Neural cell (in vitro differentiated cells): ENCODE measurements around the gene SPOCD1. TPM values are rescaled to one million over a fixed set of nuclear protein-coding genes. Genes with fewer than 3 reads are reported as not detected.

Source experiments
- H2AFZ ChIP-seq: fragments of 200-600, 300-800 bp; sonication (generic), shearing (Covaris generic); 2 replicates; pipeline ENCODE4 v1.6.0; 2014; ENCODE audit warnings: low read depth, mild to moderate bottlenecking, antibody characterized with exemption, low read length, moderate library complexity
- H3F3A ChIP-seq: fragments of 200-600 bp; shearing (Covaris generic); 2 replicates; pipeline ENCODE4 v1.6.1; 2016; ENCODE audit warnings: mild to moderate bottlenecking, moderate library complexity, mixed read lengths, antibody characterized with exemption, low read length; ENCODE audit not compliant: insufficient read depth, poor library complexity, severe bottlenecking
- H3K27ac ChIP-seq: fragments of 200-600, 300-800 bp; sonication (generic), shearing (Covaris generic); 2 replicates; pipeline ENCODE4 v1.5.1; 2014; ENCODE audit warnings: mild to moderate bottlenecking, low read length, moderate library complexity
- H3K27me3 ChIP-seq: fragments of 300-800, 200-600 bp; sonication (generic), shearing (Covaris generic); 2 replicates; pipeline ENCODE4 v1.6.0; 2014; ENCODE audit warnings: mild to moderate bottlenecking, low read depth, low read length, moderate library complexity; ENCODE audit not compliant: insufficient read depth
- H3K36me3 ChIP-seq: fragments of 300-800, 200-600 bp; sonication (generic), shearing (Covaris generic); 2 replicates; pipeline ENCODE4 v1.5.1; 2014; ENCODE audit warnings: mild to moderate bottlenecking, antibody characterized with exemption, low read length, moderate library complexity; ENCODE audit not compliant: insufficient read depth
- H3K4me2 ChIP-seq: fragments of 300-800, 200-600 bp; sonication (generic), shearing (Covaris generic); 2 replicates; pipeline ENCODE4 v1.6.0; 2014; ENCODE audit warnings: mild to moderate bottlenecking, low read length
- H3K4me3 ChIP-seq: fragments of 300-800, 200-600 bp; sonication (generic), shearing (Covaris generic); 2 replicates; pipeline ENCODE4 v1.5.1; 2014; ENCODE audit warnings: mild to moderate bottlenecking, low read length, moderate library complexity
- H3K79me2 ChIP-seq: fragments of 200-600 bp; shearing (Covaris generic); replicated peaks from 2 replicates; pipeline ENCODE4 v1.6.0; 2014; ENCODE audit warnings: mild to moderate bottlenecking, low read length, moderate library complexity; ENCODE audit not compliant: insufficient read depth
- H3K9ac ChIP-seq: fragments of 300-800, 200-600 bp; sonication (generic), shearing (Covaris generic); 2 replicates; pipeline ENCODE4 v1.6.1; 2016; ENCODE audit warnings: mild to moderate bottlenecking, low read length, mixed read lengths
- H3K9me2 ChIP-seq: fragments of 200-600 bp; shearing (Covaris generic); 2 replicates; pipeline ENCODE4 v1.6.1; 2016; ENCODE audit warnings: mild to moderate bottlenecking, low read length, mixed read lengths; ENCODE audit not compliant: insufficient read depth
- H3K9me3 ChIP-seq: fragments of 200-600, 300-800 bp; sonication (generic), shearing (Covaris generic); 2 replicates; pipeline ENCODE4 v1.6.1; 2016; ENCODE audit warnings: mild to moderate bottlenecking, mixed run types, low read length, moderate library complexity, mixed read lengths
- H4K20me1 ChIP-seq: fragments of 200-600 bp; shearing (Covaris generic); 2 replicates; pipeline ENCODE4 v1.6.1; 2016; ENCODE audit warnings: mild to moderate bottlenecking, mixed run types; ENCODE audit not compliant: insufficient read depth
- CTCF ChIP-seq: fragments of 450-650 bp; IDR thresholded peaks from 2 replicates; pipeline ENCODE4 v1.5.1; 2014; ENCODE audit warnings: antibody characterized with exemption, mild to moderate bottlenecking, moderate library complexity; ENCODE audit not compliant: poor library complexity, severe bottlenecking
- EP300 ChIP-seq: fragments of 450-650 bp; conservative IDR thresholded peaks from 2 replicates; pipeline ENCODE4 v1.6.1; 2014; ENCODE audit warnings: antibody characterized with exemption, mild to moderate bottlenecking, moderate library complexity; ENCODE audit not compliant: poor library complexity, severe bottlenecking
- EZH2 ChIP-seq: fragments of 200-600, 300-800 bp; shearing (Covaris generic), sonication (generic); IDR thresholded peaks from 2 replicates; pipeline ENCODE4 v1.6.1; 2014; ENCODE audit warnings: antibody characterized with exemption, low read length, borderline replicate concordance, mild to moderate bottlenecking; ENCODE audit not compliant: insufficient read depth, poor library complexity, severe bottlenecking
- MXI1 ChIP-seq: fragments of 450-650 bp; conservative IDR thresholded peaks from 2 replicates; pipeline ENCODE4 v1.6.1; 2014; ENCODE audit warnings: antibody characterized with exemption, mild to moderate bottlenecking; ENCODE audit not compliant: poor library complexity, severe bottlenecking
- POLR2AphosphoS5 ChIP-seq: IDR thresholded peaks from 2 replicates; pipeline ENCODE4 v1.6.1; 2012
- RAD21 ChIP-seq: fragments of 450-650 bp; conservative IDR thresholded peaks from 2 replicates; pipeline ENCODE4 v1.6.1; 2014; ENCODE audit warnings: antibody characterized with exemption, mild to moderate bottlenecking, moderate library complexity
- REST ChIP-seq: IDR thresholded peaks from 2 replicates; pipeline ENCODE4 v1.6.1; 2012; ENCODE audit warnings: borderline replicate concordance
- SMC3 ChIP-seq: fragments of 450-650 bp; conservative IDR thresholded peaks from 2 replicates; pipeline ENCODE4 v1.6.1; 2014; ENCODE audit warnings: antibody characterized with exemption, mild to moderate bottlenecking, moderate library complexity; ENCODE audit not compliant: poor library complexity
- TAF1 ChIP-seq: IDR thresholded peaks from 2 replicates; pipeline ENCODE4 v1.6.1; 2012; ENCODE audit warnings: low read depth
- polyA plus RNA-seq: library from polyadenylated mRNA; depleted of rRNA; stranded (reverse); fragments of >200 nt; gene quantifications from 2 replicates; pipeline ENCODE4 v1.2.3, GENCODE V29; 2014

SPOCD1 gene
- polyA plus RNA-seq, 1 donor from 2014 or later = not detected

- Histone ChIP-seq H3K27ac (no peak overlapping the region), H3K36me3 (no peaks in the 10 kb centered on the region), H3K27me3 (no peaks in the 10 kb centered on the region), H3K9ac (no peak overlapping the region), H2AFZ (no peak overlapping the region), H3K4me3 (no peak overlapping the region), H3K9me2 (no peaks in the 10 kb centered on the region), H3K9me3 (no peaks in the 10 kb centered on the region), H4K20me1 (no peaks in the 10 kb centered on the region), H3F3A (no peaks in the 10 kb centered on the region), H3K4me2 (no peak overlapping the region), H3K79me2 (no peaks in the 10 kb centered on the region)
- no peak for TF ChIP-seq RAD21
- TF ChIP-seq TAF1 = no peak
- no peak for TF ChIP-seq CTCF
- no peak for TF ChIP-seq EP300
- TF ChIP-seq REST = no peak
- TF ChIP-seq POLR2AphosphoS5 = no peak
- TF ChIP-seq MXI1 = no peak
- TF ChIP-seq SMC3 = no peak
- no peak for TF ChIP-seq EZH2
These were observed 546 bp downstream of the SPOCD1 start for GRCh38 chr1:31815307-31815645.

GRCh38 chr1:31814631-31815306 is 1.1 kb downstream of the SPOCD1 start:
- Histone ChIP-seq H4K20me1 (no peaks in the 10 kb centered on the region), H3F3A (no peaks in the 10 kb centered on the region), H3K4me3 (no peak overlapping the region), H2AFZ (no peak overlapping the region), H3K4me2 (no peak overlapping the region), H3K79me2 (no peaks in the 10 kb centered on the region), H3K27me3 (no peaks in the 10 kb centered on the region), H3K36me3 (no peaks in the 10 kb centered on the region), H3K9ac (no peak overlapping the region), H3K27ac (no peak overlapping the region), H3K9me2 (no peaks in the 10 kb centered on the region), H3K9me3 (no peaks in the 10 kb centered on the region)
- TF ChIP-seq EZH2 (no peak), CTCF (no peak), EP300 (no peak), RAD21 (no peak), SMC3 (no peak), POLR2AphosphoS5 (no peak), TAF1 (no peak), MXI1 (no peak), REST (no peak)
